ENCODE measurements around the gene PBX2. TPM values are rescaled to one million over a fixed set of nuclear protein-coding genes. Genes with fewer than 3 reads are reported as not detected.
A peak's percentile ranks its signal among the peaks of the same experiment; 100 is the strongest.

Gene PBX2
- total RNA-seq, 2 donors from 2014 or later, result 61.5 to 102 TPM

DNA sequence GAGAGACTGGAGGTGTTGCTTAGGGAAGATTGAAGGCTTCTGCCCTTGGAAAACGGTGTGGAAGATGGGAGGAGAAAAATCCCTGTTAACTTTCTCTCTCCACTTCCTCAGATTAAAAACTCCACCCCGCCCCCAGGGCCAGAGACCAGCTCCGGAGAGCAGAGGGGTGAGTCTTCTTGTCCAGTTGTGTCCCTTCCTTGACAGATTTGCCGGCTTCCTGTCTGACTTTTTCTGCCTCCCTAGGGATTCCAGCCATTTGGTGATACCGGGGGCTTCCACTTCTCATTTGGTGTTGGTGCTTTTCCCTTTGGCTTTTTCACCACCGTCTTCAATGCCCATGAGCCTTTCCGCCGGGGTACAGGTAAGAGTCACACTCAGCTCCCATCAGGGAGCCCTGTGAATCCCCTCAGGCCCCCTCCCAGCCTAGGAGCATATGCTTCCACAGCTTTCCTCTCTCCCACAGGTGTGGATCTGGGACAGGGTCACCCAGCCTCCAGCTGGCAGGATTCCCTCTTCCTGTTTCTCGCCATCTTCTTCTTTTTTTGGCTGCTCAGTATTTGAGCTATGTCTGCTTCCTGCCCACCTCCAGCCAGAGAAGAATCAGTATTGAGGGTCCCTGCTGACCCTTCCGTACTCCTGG lies 10.1 kb downstream of the PBX2 start:
- intact Hi-C loops (cut with DNase I), result loop anchor here (5.0 kb wide), 1 partner anchor 283 kb away; the partner anchor contains the start of gene EHMT2
- H3K9me3 ChIP-seq, result no peaks in the 10 kb centered on the region
- 73% methylated on average over 10 of the region's 10 CpGs for WGBS
- H3K4me1 ChIP-seq (replicated peaks), result no peaks in the 10 kb centered on the region
- no peak for DNase-seq (ENCODE audit: low spot score)
- no peak overlapping the region for H3K27ac ChIP-seq
- no peaks in the 10 kb centered on the region for H3K27me3 ChIP-seq (replicated peaks; ENCODE audit: insufficient read depth)
- peaks cover 0 to 5% of the 10 kb centered on the region in 2 donors for H3K36me3 ChIP-seq
- H3K4me3 ChIP-seq, result no peak overlapping the region
- TF ChIP-seq POLR2AphosphoS5 (IDR thresholded peaks at IDR 0.05) (no peak), POLR2A (IDR thresholded peaks at IDR 0.05) (no peak)
- TF ChIP-seq, protein P1, sequence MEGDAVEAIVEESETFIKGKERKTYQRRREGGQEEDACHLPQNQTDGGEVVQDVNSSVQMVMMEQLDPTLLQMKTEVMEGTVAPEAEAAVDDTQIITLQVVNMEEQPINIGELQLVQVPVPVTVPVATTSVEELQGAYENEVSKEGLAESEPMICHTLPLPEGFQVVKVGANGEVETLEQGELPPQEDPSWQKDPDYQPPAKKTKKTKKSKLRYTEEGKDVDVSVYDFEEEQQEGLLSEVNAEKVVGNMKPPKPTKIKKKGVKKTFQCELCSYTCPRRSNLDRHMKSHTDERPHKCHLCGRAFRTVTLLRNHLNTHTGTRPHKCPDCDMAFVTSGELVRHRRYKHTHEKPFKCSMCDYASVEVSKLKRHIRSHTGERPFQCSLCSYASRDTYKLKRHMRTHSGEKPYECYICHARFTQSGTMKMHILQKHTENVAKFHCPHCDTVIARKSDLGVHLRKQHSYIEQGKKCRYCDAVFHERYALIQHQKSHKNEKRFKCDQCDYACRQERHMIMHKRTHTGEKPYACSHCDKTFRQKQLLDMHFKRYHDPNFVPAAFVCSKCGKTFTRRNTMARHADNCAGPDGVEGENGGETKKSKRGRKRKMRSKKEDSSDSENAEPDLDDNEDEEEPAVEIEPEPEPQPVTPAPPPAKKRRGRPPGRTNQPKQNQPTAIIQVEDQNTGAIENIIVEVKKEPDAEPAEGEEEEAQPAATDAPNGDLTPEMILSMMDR (IDR thresholded peaks at IDR 0.05), result no peak

DNA sequence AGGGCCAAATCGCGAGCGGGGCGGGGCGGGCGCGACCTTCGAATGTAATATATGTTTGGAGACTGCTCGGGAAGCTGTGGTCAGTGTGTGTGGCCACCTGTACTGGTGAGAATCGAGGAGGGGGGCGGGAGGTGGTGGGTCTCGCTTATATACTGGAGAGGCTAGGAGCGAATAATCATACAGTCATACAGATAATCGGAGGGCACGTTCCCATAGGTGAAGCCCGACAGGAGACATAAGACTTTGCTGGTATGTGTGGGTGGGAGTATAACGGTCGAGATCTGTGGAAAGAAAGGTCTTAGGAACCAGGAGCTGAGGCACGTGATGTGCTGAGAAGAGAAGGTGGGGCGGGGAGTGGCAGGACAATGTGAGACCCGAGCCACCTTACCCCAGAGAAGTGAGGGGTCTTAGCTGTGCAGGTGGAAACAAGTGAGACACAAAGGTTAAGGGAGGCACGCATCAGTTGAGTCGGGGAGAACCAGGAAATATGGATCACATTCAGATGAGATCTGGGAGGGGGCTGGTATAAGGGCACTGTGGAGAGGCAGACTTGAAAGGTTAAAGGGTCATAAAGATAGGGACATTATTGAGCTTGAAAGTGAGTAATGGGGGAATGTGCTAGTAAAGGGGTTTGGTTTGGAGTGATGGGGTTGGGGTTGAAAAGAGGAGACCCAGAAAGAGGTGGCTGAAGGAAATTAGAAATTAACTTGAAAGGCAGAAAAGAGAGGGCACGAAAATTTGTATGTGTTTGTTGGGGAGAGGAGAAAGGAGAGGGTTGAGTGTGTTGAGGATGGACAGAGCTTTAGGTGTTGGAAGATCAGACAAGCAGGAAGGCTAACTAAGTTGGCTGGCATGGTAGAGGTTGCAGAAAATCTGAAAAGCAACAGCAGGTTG lies 11.2 kb downstream of the PBX2 start:
- WGBS, result 2% methylated on average over 24 of the region's 24 CpGs
- no peaks in the 10 kb centered on the region for H3K4me1 ChIP-seq (replicated peaks)
- DNase-seq (ENCODE audit: low spot score), result no peak
- intact Hi-C loops (cut with DNase I), result loop anchor here (5.0 kb wide), 1 partner anchor 281 kb away; the partner anchor contains the start of gene EHMT2
- peaks cover 0 to 5% of the 10 kb centered on the region in 2 donors for H3K36me3 ChIP-seq
- peak overlapping the region; percentile 93 for H3K27ac ChIP-seq
- H3K9me3 ChIP-seq, result no peaks in the 10 kb centered on the region
- TF ChIP-seq, protein P1 (IDR thresholded peaks at IDR 0.05), result no peak
- no peak for TF ChIP-seq POLR2A (IDR thresholded peaks at IDR 0.05)
- TF ChIP-seq POLR2AphosphoS5 (IDR thresholded peaks at IDR 0.05), result no peak
- peak overlapping the region; percentile 50 to 59 for H3K4me3 ChIP-seq
- H3K27me3 ChIP-seq (replicated peaks; ENCODE audit: insufficient read depth), result no peaks in the 10 kb centered on the region

DNA sequence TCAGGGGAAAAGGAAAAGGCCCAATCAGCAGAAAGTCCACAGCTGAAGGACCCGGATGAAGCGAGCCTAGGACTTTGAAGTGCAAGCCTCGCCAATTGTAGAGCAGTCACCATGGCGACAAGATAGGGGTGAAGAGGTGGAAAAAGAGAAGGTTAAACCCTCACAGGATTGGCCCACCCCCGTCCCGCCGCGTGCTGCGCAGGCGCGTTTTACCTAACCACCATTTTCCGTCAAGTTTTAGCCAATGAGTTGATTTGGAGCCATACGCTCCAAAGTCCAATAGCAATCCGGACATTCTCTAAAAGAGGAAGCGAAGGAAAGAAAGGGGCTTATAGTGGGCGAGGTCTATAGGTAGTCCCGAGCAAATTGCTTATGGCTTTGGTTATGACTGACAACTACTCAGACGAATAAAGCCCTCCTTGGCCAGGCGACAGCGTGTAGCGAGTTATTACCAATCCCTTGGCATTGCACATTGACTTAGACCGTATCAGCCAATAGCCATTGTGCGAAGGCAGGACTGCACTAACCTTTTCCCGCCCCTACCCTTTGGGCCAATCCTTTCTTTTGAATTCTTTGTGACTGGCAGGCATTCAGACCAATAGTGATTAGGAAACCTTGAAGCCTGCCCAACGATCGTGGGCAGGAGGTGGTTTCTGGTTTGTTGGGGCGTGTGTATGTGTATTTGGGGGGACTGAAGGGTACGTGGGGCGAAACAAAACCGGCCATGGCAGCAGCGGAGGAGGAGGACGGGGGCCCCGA lies 12.0 kb downstream of the PBX2 start, which contains the start of gene RNF5:
Gene RNF5 (plus strand): TSS at position 618 of the 759 bp plus-strand sequence. CDS start 107 bp downstream, at position 725.
- WGBS, result under 1% methylated on average over 33 of the region's 33 CpGs
- no peaks in the 10 kb centered on the region for H3K9me3 ChIP-seq
- H3K36me3 ChIP-seq, result peaks cover 0 to 5% of the 10 kb centered on the region in 2 donors
- H3K27me3 ChIP-seq (replicated peaks; ENCODE audit: insufficient read depth), result no peaks in the 10 kb centered on the region
- TF ChIP-seq POLR2A (IDR thresholded peaks at IDR 0.05), result no peak
- TF ChIP-seq POLR2AphosphoS5 (IDR thresholded peaks at IDR 0.05), result peak; percentile 97
- TF ChIP-seq, protein P1 (IDR thresholded peaks at IDR 0.05), result no peak
- no peaks in the 10 kb centered on the region for H3K4me1 ChIP-seq (replicated peaks)
- intact Hi-C loops (cut with DNase I), result loop anchor here (5.0 kb wide), 1 partner anchor 281 kb away; the partner anchor contains the start of gene EHMT2
- peak within 1 kb of the TSS; percentile 93 for H3K27ac ChIP-seq
- peak; percentile 99 for DNase-seq (ENCODE audit: low spot score)
- H3K4me3 ChIP-seq, result peak within 1 kb of the TSS; percentile 50 to 59

DNA sequence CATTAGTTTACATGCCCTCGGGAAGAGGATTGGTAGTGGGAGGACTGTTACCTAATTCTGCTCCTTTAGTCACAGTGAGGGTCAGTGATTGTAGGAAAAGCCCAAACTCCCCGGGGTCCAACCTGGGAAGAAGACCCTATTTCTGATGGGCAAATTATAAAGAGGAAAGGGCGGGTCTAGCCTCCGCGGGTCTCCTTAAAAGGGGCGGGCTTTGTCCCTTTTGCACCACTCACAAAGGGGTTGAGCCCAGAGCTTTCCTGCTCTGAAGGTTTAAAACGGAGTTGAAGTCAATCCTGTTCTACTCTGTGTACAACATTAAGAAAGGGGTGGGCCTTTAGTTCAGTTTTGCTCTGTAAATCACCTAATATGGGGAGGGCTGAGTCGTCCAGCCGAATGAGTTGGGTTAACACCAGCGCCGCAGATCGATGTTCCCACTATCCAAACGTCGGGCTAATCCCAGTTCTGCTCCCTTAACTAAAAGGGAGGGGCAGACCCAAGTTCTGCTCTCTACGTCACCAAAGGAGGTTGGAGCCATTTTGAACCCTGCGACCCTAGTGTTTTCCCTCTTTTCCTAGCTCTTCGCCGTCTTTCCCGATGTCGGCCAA lies 12.7 kb downstream of the PBX2 start:
- intact Hi-C loops (cut with DNase I), result loop anchor here (5.0 kb wide), 1 partner anchor 280 kb away; the partner anchor contains the start of gene EHMT2
- Histone ChIP-seq H3K9me3 (no peaks in the 10 kb centered on the region), H3K27ac (peak overlapping the region; percentile 93), H3K4me1 (replicated peaks) (no peaks in the 10 kb centered on the region), H3K4me3 (peak overlapping the region; percentile 50 to 59), H3K27me3 (replicated peaks; ENCODE audit: insufficient read depth) (no peaks in the 10 kb centered on the region), H3K36me3 (peaks cover 0 to under 1% of the 10 kb centered on the region in 2 donors)
- TF ChIP-seq POLR2AphosphoS5 (IDR thresholded peaks at IDR 0.05), result no peak
- peak; percentile 54 for TF ChIP-seq POLR2A (IDR thresholded peaks at IDR 0.05)
- TF ChIP-seq, protein P1 (IDR thresholded peaks at IDR 0.05), result peak in 1 of 4 experiments; percentile 2
- DNase-seq (ENCODE audit: low spot score), result no peak
- WGBS, result 0% methylated on average over 20 of the region's 20 CpGs

All from prostate gland (tissue), 2 donors.